B cell (primary cell): ENCODE results near the gene CCNF.

Experiments
- EZH2 ChIP-seq: IDR thresholded peaks from 2 replicates; pipeline ENCODE4 v1.6.1; 2012; ENCODE audit warnings: borderline replicate concordance, low read depth, mild to moderate bottlenecking, moderate library complexity, low read length; ENCODE audit not compliant: insufficient read depth, poor library complexity, severe bottlenecking
- TF ChIP-seq, protein P1 (sequence below): fragments of 200-600 bp; IDR thresholded peaks from one replicate; pipeline ENCODE4 v1.8.0; 2022; ENCODE audit warnings: antibody characterized with exemption, mild to moderate bottlenecking

DNA sequence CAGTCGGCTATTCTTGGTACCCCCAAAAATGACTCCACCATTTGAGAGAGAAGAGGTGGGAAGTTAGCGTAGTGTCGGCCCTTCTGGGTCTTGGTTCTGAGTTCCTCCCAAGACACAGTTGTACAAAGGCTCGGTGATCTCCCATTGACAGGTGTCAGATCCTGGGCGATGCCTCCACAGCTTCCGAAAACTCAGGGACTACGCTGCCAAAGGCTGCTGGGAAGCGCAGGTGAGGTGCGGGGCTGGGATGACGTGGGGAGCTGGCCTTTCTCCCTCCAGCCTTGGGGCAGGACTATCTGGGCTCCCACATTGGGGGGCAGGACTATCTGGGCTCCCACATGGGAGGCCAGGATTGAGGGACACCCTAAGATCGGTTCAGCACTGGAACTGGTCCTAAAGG is 10.4 kb downstream of the CCNF start:
- TF ChIP-seq EZH2 = no peak
- TF ChIP-seq, protein P1, sequence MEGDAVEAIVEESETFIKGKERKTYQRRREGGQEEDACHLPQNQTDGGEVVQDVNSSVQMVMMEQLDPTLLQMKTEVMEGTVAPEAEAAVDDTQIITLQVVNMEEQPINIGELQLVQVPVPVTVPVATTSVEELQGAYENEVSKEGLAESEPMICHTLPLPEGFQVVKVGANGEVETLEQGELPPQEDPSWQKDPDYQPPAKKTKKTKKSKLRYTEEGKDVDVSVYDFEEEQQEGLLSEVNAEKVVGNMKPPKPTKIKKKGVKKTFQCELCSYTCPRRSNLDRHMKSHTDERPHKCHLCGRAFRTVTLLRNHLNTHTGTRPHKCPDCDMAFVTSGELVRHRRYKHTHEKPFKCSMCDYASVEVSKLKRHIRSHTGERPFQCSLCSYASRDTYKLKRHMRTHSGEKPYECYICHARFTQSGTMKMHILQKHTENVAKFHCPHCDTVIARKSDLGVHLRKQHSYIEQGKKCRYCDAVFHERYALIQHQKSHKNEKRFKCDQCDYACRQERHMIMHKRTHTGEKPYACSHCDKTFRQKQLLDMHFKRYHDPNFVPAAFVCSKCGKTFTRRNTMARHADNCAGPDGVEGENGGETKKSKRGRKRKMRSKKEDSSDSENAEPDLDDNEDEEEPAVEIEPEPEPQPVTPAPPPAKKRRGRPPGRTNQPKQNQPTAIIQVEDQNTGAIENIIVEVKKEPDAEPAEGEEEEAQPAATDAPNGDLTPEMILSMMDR = no peak
